GM12878 (cell line): ENCODE measurements around the gene VWA8. TPM values are rescaled to one million over a fixed set of nuclear protein-coding genes. Genes with fewer than 3 reads are reported as not detected.

Experiments
- ATAC-seq: fragments of 200-7000 bp; cut with Tn5 transposase; 3 replicates; pipeline ENCODE4 v1.9.1; 2020; ENCODE audit warnings: mild to moderate bottlenecking, moderate library complexity
- BruUV-seq: library from RNA; stranded (reverse); fragments of 400-500 nt; replicated peaks from 2 replicates; lab custom pipeline; 2021; lab: Mats Ljungman, UMichigan
- CTCF ChIA-PET: fragments of 300-600 bp; sonication (Branson Sonifier 250); formaldehyde crosslinking; extraction: SDS; loops from one replicate; lab custom pipeline; 2021; ENCODE audit warnings: inconsistent platforms; lab: Yijun Ruan, JAX
- POLR2A ChIA-PET: fragments of 350-600 bp; formaldehyde crosslinking; extraction: SDS; loops from one replicate; lab custom pipeline; 2021; ENCODE audit warnings: inconsistent platforms; lab: Charles Lee
- RAD21 ChIA-PET: fragments of 300-600 bp; sonication (Branson Sonifier 250); formaldehyde crosslinking; loops from one replicate; lab custom pipeline; 2023; ENCODE audit warnings: antibody characterized with exemption; ENCODE audit not compliant: unreplicated experiment; lab: Charles Lee
- SMC1A ChIA-PET: fragments of 300-600 bp; sonication (Branson Sonifier 250); formaldehyde crosslinking; loops from one replicate; lab custom pipeline; 2023; ENCODE audit not compliant: unreplicated experiment, uncharacterized antibody; lab: Charles Lee
- DNase-seq: peaks from one replicate; pipeline ENCODE4 v3.0.0-alpha.2; 2011; ENCODE audit warnings: low read depth, low spot score
- FAIRE-seq: peaks from 3 replicates; lab custom pipeline; 2011; peaks lifted over from hg19 to GRCh38; lab: Jason Lieb, UNC
- H2AFZ ChIP-seq: 2 replicates; pipeline ENCODE4 v1.6.0; 2011; ENCODE audit warnings: low read depth, low read length, control low read depth; ENCODE audit not compliant: control insufficient read depth
- H3K27ac ChIP-seq: 2 replicates; pipeline ENCODE4 v1.5.1; 2011; ENCODE audit warnings: control low read depth; ENCODE audit not compliant: control insufficient read depth, insufficient read depth
- H3K27me3 ChIP-seq, 2 experiments: replicated peaks in 1 of 2; 2 replicates each; pipeline versions ENCODE4 v1.6.0 to v1.6.1; 2011; ENCODE audit warnings: low read length in 1 of 2; ENCODE audit not compliant: control insufficient read depth in 2 of 2, insufficient read depth in 2 of 2
- H3K36me3 ChIP-seq, 2 experiments: 2 replicates each; pipeline ENCODE4 v1.5.1; 2011; ENCODE audit warnings: low read length in 1 of 2; ENCODE audit not compliant: control insufficient read depth in 2 of 2, insufficient read depth in 2 of 2
- H3K4me1 ChIP-seq: 2 replicates; pipeline ENCODE4 v1.6.1; 2011; ENCODE audit warnings: mild to moderate bottlenecking, low read length, moderate library complexity, mixed read lengths; ENCODE audit not compliant: control insufficient read depth, insufficient read depth
- H3K4me2 ChIP-seq: 2 replicates; pipeline ENCODE4 v1.6.0; 2011; ENCODE audit warnings: control low read depth; ENCODE audit not compliant: control insufficient read depth, insufficient read depth
- H3K4me3 ChIP-seq: fragments of 200-600 bp; sonication (generic); 2 replicates; pipeline ENCODE4 v1.5.1; 2016
- H3K79me2 ChIP-seq: 2 replicates; pipeline ENCODE4 v1.6.0; 2011; ENCODE audit warnings: low read length; ENCODE audit not compliant: control insufficient read depth, insufficient read depth
- H3K9ac ChIP-seq: 2 replicates; pipeline ENCODE4 v1.8.0; 2011; ENCODE audit warnings: low read length, control low read depth, mixed read lengths; ENCODE audit not compliant: control insufficient read depth, insufficient read depth
- H3K9me3 ChIP-seq: replicated peaks from 3 replicates; pipeline ENCODE4 v1.5.1; 2011; ENCODE audit warnings: mild to moderate bottlenecking, low read length; ENCODE audit not compliant: control insufficient read depth, insufficient read depth
- H4K20me1 ChIP-seq: 2 replicates; pipeline ENCODE4 v1.6.0; 2011; ENCODE audit not compliant: control insufficient read depth, insufficient read depth
- BCL11A ChIP-seq: IDR thresholded peaks from 2 replicates; pipeline ENCODE4 v1.6.1; 2011; ENCODE audit warnings: low read depth, low read length
- CBFB ChIP-seq: IDR thresholded peaks from 2 replicates; pipeline ENCODE4 v1.6.1; 2016; ENCODE audit warnings: antibody characterized with exemption, low read depth
- CHD1 ChIP-seq: IDR thresholded peaks from 2 replicates; pipeline ENCODE4 v1.6.1; 2012; ENCODE audit warnings: low read depth, low read length, improper control_type of control experiment
- IRF3 ChIP-seq: fragments of 450-650 bp; IDR thresholded peaks from 2 replicates; pipeline ENCODE4 v1.6.1; 2014; ENCODE audit warnings: mild to moderate bottlenecking
- KDM1A ChIP-seq: fragments of 200-600 bp; sonication (generic); IDR thresholded peaks from 2 replicates; pipeline ENCODE4 v1.6.1; 2016; ENCODE audit warnings: borderline replicate concordance
- SMAD5 ChIP-seq: IDR thresholded peaks from 2 replicates; pipeline ENCODE4 v1.6.1; 2016; ENCODE audit warnings: antibody characterized with exemption, low read depth
- SMARCA5 ChIP-seq: fragments of 450-650 bp; IDR thresholded peaks from 2 replicates; pipeline ENCODE4 v1.6.1; 2017; ENCODE audit warnings: mild to moderate bottlenecking
- SREBF2 ChIP-seq: IDR thresholded peaks from 2 replicates; pipeline ENCODE4 v1.6.1; 2012; ENCODE audit warnings: mild to moderate bottlenecking, low read length
- ZNF217 ChIP-seq: fragments of 450-650 bp; IDR thresholded peaks from 2 replicates; pipeline ENCODE4 v1.6.1; 2017; ENCODE audit warnings: antibody characterized with exemption, mild to moderate bottlenecking
- ZZZ3 ChIP-seq: IDR thresholded peaks from 2 replicates; pipeline ENCODE4 v1.6.1; 2011; ENCODE audit warnings: low read depth; ENCODE audit not compliant: control insufficient read depth, insufficient read length
- WGBS: methylation state at CpG from one replicate; pipeline ENCODE4 v1.1.6; 2016; ENCODE audit warnings: low lambda C conversion rate; ENCODE audit not compliant: insufficient replicate concordance, insufficient coverage; ENCODE audit errors: missing lambda C conversion rate; 5-methylcytosine and 5-hydroxymethylcytosine counted together
- in situ Hi-C: fragments of 300-500 bp; cut with MboI; formaldehyde crosslinking; loops from 9 replicates; pipeline ENCODE4 v1.14.3; 2018; ENCODE audit warnings: mixed read lengths
- intact Hi-C: fragments of 100-400 bp; cut with micrococcal nuclease; formaldehyde crosslinking; loops from one replicate; pipeline ENCODE4 v1.14.2; 2022; ENCODE audit not compliant: unreplicated experiment
- polyA plus RNA-seq, 11 experiments: library from polyadenylated mRNA; depleted of rRNA in 4 of 11; unstranded in 6 of 11; stranded (reverse) in 5 of 11; fragments of >200 nt; fragmentation: Nextera tagmentation in 4 of 11; fragmentation: Illumina TruSeq in 1 of 11; extraction: Ambion mirVana in 4 of 11; extraction: Trizol in 1 of 11; gene quantifications; 1 replicate in 1 of 11; 2 replicates in 10 of 11; pipeline versions ENCODE4 v1.2.1 to v1.2.3, GENCODE V29; 2011 to 2016; ENCODE audit warnings: inconsistent platforms in 2 of 11, missing spikeins in 2 of 11, low read depth in 1 of 11
- total RNA-seq, 4 experiments: library from RNA; depleted of rRNA in 3 of 4; stranded (reverse); fragments of >200 nt in 3 of 4; fragmentation: Illumina TruSeq in 1 of 4; extraction: Trizol in 1 of 4; gene quantifications; 2 replicates each; pipeline versions ENCODE4 v1.2.1 to v1.2.3, GENCODE V29; 2013 to 2021
- TF ChIP-seq, protein P1 (sequence below): IDR thresholded peaks from 2 replicates; pipeline ENCODE4 v1.6.1; 2011; ENCODE audit warnings: borderline replicate concordance, low read depth, mild to moderate bottlenecking, moderate library complexity, mixed read lengths, low read length; ENCODE audit not compliant: insufficient read depth; ENCODE audit errors: extremely low read length

VWA8 gene
- total and polyA plus RNA-seq, 10 of the 15 experiments (the other 5 are each of a cell fraction or from before 2014, with no cell fraction given): 3.0 to 21.8 (median 13.5) TPM

GRCh38 chr13:41634407-41634806, 326.5 kb downstream of the VWA8 start:
- Histone ChIP-seq H3K9me3 (no peaks in the 10 kb centered on the region), H3K9ac (no peak overlapping the region), H3K4me1 (no peaks in the 10 kb centered on the region), H4K20me1 (no peaks in the 10 kb centered on the region), H2AFZ (no peak overlapping the region), H3K4me3 (no peak overlapping the region), H3K79me2 (no peaks in the 10 kb centered on the region), H3K4me2 (no peak overlapping the region), H3K36me3 (no peaks in the 10 kb centered on the region), H3K27ac (no peak overlapping the region), H3K27me3 (no peaks in the 10 kb centered on the region)
- SMC1A ChIA-PET: interaction anchor here (0.6 to 1.6 kb wide), 4 partner anchors 9 to 61 kb away, joined by 3 to 4 read pairs (median 3); no protein-coding TSS in a partner anchor
- DNase-seq: no peak
- BruUV-seq: no TSS peak
- POLR2A ChIA-PET: no interaction called here
- TF ChIP-seq SMARCA5 (no peak), CBFB (no peak), SREBF2 (no peak), SMAD5 (no peak), KDM1A (no peak), CHD1 (no peak), BCL11A (no peak), ZNF217 (no peak), ZZZ3 (no peak), IRF3 (no peak)
- TF ChIP-seq, protein P1, sequence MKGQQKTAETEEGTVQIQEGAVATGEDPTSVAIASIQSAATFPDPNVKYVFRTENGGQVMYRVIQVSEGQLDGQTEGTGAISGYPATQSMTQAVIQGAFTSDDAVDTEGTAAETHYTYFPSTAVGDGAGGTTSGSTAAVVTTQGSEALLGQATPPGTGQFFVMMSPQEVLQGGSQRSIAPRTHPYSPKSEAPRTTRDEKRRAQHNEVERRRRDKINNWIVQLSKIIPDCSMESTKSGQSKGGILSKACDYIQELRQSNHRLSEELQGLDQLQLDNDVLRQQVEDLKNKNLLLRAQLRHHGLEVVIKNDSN: no peak
- ATAC-seq: no peak
- whole genome bisulfite sequencing: 72% methylated on average over 3 of the region's 3 CpGs
- no peak for FAIRE-seq
- intact Hi-C loops (no loop called here), in situ Hi-C loops (no loop called here)
- RAD21 ChIA-PET: no interaction called here
- CTCF ChIA-PET: interaction anchor here (1.0 to 1.4 kb wide), 2 partner anchors 16 to 175 kb away, joined by 4 to 5 read pairs; no protein-coding TSS in a partner anchor
